ENCODE data around the gene MBOAT7.
A peak's percentile ranks its signal among the peaks of the same experiment; 100 is the strongest.

MBOAT7 gene

DNA sequence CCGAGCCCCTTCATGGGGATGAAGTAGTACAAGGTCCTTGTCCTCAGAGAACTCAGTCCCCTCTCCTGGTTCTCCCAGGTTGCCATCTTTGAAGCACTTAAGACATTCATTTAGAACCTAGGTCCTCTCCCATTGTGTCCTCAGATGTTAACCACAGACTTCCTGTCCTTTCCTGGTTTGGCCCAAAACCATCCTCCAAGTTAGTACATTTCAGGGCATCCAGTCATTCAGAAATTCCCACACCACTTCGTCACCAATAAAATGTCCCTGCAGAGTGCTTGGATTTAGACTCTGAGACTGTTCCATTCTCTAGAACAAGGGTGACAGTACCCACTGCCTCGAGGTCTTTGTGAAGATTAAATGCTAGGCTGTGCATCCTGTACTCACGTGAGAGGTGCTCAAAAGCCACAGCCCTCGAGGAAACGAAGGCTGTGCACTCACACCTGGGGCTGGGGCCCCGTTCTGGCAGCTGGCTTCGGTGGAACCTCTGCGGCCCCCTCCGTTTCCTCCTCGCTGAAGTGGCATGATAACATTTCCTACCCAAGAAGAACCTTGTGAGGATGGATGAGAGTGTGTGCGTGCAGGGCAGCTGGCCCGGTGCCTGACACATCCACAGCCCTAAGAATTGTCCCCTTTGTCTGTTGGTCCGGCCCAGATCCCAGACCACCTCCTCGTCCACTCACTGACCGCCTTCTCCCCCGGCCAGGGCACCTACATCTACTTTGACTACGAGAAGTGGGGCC, 34.6 kb downstream of the MBOAT7 start:
- Histone ChIP-seq H3K27me3 (ENCODE audit: control insufficient read depth, insufficient read depth, low read length) (no peaks in the 10 kb centered on the region), H3K36me3 (ENCODE audit: insufficient read depth, low read length) (peaks cover 71% of the 10 kb centered on the region), H3K4me1 (ENCODE audit: control insufficient read depth, insufficient read depth, low read length) (peaks cover 37% of the 10 kb centered on the region), H3K4me2 (ENCODE audit: low read length) (no peak overlapping the region), H3K9me3 (replicated peaks; ENCODE audit: low read length) (no peaks in the 10 kb centered on the region), H3K4me3 (ENCODE audit: low read length) (no peak overlapping the region), H3K9ac (ENCODE audit: low read depth, low read length) (peak overlapping the region; percentile 37)

DNA sequence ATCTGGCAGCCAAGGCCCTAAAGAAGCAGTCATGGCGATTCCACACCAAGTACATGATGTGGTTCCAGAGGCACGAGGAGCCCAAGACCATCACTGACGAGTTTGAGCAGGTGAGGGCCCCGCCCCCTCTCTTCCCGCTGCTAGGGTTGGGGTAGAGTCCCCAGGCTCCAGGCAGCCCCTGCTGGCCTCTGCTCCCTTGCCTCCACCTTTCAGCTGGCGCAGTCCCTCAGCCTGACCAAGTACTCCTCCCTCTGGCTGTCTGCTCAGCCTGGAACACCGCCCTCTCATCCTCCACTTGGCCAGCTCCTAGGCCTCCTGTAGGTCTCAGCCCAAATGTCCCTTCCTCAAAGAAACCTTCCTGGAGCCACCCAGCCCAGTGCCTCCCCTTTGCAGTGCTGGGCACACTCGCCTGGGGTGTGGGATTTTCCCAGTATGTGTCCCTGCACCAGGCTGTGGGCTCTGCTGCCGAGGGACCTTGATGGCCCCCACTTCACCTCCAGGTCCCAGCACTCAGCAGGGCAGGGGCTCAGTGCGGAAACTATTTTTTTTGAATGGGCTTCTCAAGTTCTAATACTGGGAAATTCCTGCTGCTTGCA, 35.6 kb downstream of the MBOAT7 start:
- H3K36me3 ChIP-seq (ENCODE audit: insufficient read depth, low read length) = peaks cover 81% of the 10 kb centered on the region
- H3K4me1 ChIP-seq (ENCODE audit: control insufficient read depth, insufficient read depth, low read length) = peaks cover 33% of the 10 kb centered on the region
- H3K9ac ChIP-seq (ENCODE audit: low read depth, low read length) = peak overlapping the region; percentile 37
- no peak overlapping the region for H3K4me3 ChIP-seq (ENCODE audit: low read length)
- no peaks in the 10 kb centered on the region for H3K27me3 ChIP-seq (ENCODE audit: control insufficient read depth, insufficient read depth, low read length)
- no peak overlapping the region for H3K4me2 ChIP-seq (ENCODE audit: low read length)
- no peaks in the 10 kb centered on the region for H3K9me3 ChIP-seq (replicated peaks; ENCODE audit: low read length)

GRCh38 chr19:54152878-54153524, 36.4 kb downstream of the MBOAT7 start:
- H3K4me1 ChIP-seq (ENCODE audit: control insufficient read depth, insufficient read depth, low read length) = peaks cover 24% of the 10 kb centered on the region
- peaks cover 78% of the 10 kb centered on the region for H3K36me3 ChIP-seq (ENCODE audit: insufficient read depth, low read length)
- no peak overlapping the region for H3K9ac ChIP-seq (ENCODE audit: low read depth, low read length)
- H3K27me3 ChIP-seq (ENCODE audit: control insufficient read depth, insufficient read depth, low read length) = no peaks in the 10 kb centered on the region
- H3K4me2 ChIP-seq (ENCODE audit: low read length) = no peak overlapping the region
- no peak overlapping the region for H3K4me3 ChIP-seq (ENCODE audit: low read length)
- H3K9me3 ChIP-seq (replicated peaks; ENCODE audit: low read length) = no peaks in the 10 kb centered on the region

- Histone ChIP-seq H3K9ac (ENCODE audit: low read depth, low read length) (no peak overlapping the region), H3K27me3 (ENCODE audit: control insufficient read depth, insufficient read depth, low read length) (no peaks in the 10 kb centered on the region), H3K4me1 (ENCODE audit: control insufficient read depth, insufficient read depth, low read length) (peaks cover 23% of the 10 kb centered on the region), H3K4me2 (ENCODE audit: low read length) (no peak overlapping the region), H3K36me3 (ENCODE audit: insufficient read depth, low read length) (peaks cover 84% of the 10 kb centered on the region), H3K4me3 (ENCODE audit: low read length) (no peak overlapping the region), H3K9me3 (replicated peaks; ENCODE audit: low read length) (no peaks in the 10 kb centered on the region)
These were observed 37.1 kb downstream of the MBOAT7 start for GRCh38 chr19:54152267-54152666.

DNA sequence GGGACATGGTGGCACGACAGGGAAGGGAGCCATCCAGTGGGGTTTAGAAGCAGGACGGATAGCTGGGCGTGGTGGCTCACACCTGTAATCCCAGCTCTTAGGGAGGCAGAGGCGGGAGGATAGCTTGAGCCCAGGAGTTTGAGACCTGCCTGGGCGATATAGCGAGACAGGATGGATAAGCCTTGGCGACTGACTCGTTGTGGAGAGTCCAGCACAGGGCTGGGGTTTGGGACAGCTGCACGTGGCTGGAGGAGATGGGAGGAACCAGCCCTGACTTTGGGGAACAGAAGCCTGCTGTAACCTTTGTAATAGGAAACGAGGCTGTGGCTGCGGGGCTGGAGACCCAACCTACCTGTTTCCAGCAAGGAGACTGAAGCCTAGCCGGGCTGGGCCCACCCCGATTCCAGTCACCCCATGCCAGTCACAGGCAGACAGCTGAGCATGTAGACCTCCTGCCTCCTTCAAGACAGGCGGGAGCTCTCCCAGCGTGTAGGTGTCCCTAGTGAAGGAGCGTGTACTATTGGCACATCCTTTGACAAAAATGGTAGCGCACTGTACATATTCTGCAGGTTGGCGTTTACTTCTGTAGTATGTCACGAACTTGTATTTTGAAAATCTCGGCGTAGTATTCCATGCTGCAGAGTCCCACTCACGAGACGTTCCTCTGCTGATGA, 37.9 kb downstream of the MBOAT7 start:
- peaks cover 85% of the 10 kb centered on the region for H3K36me3 ChIP-seq (ENCODE audit: insufficient read depth, low read length)
- no peak overlapping the region for H3K9ac ChIP-seq (ENCODE audit: low read depth, low read length)
- H3K9me3 ChIP-seq (replicated peaks; ENCODE audit: low read length) = no peaks in the 10 kb centered on the region
- H3K4me1 ChIP-seq (ENCODE audit: control insufficient read depth, insufficient read depth, low read length) = peaks cover 23% of the 10 kb centered on the region
- H3K4me3 ChIP-seq (ENCODE audit: low read length) = no peak overlapping the region
- H3K27me3 ChIP-seq (ENCODE audit: control insufficient read depth, insufficient read depth, low read length) = no peaks in the 10 kb centered on the region
- no peak overlapping the region for H3K4me2 ChIP-seq (ENCODE audit: low read length)

GRCh38 chr19:54149021-54149812, 40.2 kb downstream of the MBOAT7 start:
- no peak overlapping the region for H3K4me2 ChIP-seq (ENCODE audit: low read length)
- H3K4me1 ChIP-seq (ENCODE audit: control insufficient read depth, insufficient read depth, low read length) = peaks cover 13% of the 10 kb centered on the region
- H3K36me3 ChIP-seq (ENCODE audit: insufficient read depth, low read length) = peaks cover 90% of the 10 kb centered on the region
- H3K27me3 ChIP-seq (ENCODE audit: control insufficient read depth, insufficient read depth, low read length) = no peaks in the 10 kb centered on the region
- no peak overlapping the region for H3K9ac ChIP-seq (ENCODE audit: low read depth, low read length)
- no peak overlapping the region for H3K4me3 ChIP-seq (ENCODE audit: low read length)
- H3K9me3 ChIP-seq (replicated peaks; ENCODE audit: low read length) = no peaks in the 10 kb centered on the region

- H3K9me3 ChIP-seq (replicated peaks; ENCODE audit: low read length) = no peaks in the 10 kb centered on the region
- H3K4me2 ChIP-seq (ENCODE audit: low read length) = no peak overlapping the region
- no peak overlapping the region for H3K9ac ChIP-seq (ENCODE audit: low read depth, low read length)
- H3K4me3 ChIP-seq (ENCODE audit: low read length) = no peak overlapping the region
- peaks cover 3% of the 10 kb centered on the region for H3K4me1 ChIP-seq (ENCODE audit: control insufficient read depth, insufficient read depth, low read length)
- no peaks in the 10 kb centered on the region for H3K27me3 ChIP-seq (ENCODE audit: control insufficient read depth, insufficient read depth, low read length)
- H3K36me3 ChIP-seq (ENCODE audit: insufficient read depth, low read length) = peaks cover 90% of the 10 kb centered on the region
These were observed 41.2 kb downstream of the MBOAT7 start for GRCh38 chr19:54148158-54148557.

- Histone ChIP-seq H3K4me2 (ENCODE audit: low read length) (no peak overlapping the region), H3K27me3 (ENCODE audit: control insufficient read depth, insufficient read depth, low read length) (no peaks in the 10 kb centered on the region), H3K4me1 (ENCODE audit: control insufficient read depth, insufficient read depth, low read length) (no peaks in the 10 kb centered on the region), H3K9me3 (replicated peaks; ENCODE audit: low read length) (no peaks in the 10 kb centered on the region), H3K9ac (ENCODE audit: low read depth, low read length) (no peak overlapping the region), H3K36me3 (ENCODE audit: insufficient read depth, low read length) (peaks cover 90% of the 10 kb centered on the region), H3K4me3 (ENCODE audit: low read length) (no peak overlapping the region)
These were observed 41.7 kb downstream of the MBOAT7 start for GRCh38 chr19:54147676-54148075.

GRCh38 chr19:54145541-54146158, 43.7 kb downstream of the MBOAT7 start:
- Histone ChIP-seq H3K4me2 (ENCODE audit: low read length) (no peak overlapping the region), H3K4me3 (ENCODE audit: low read length) (no peak overlapping the region), H3K9me3 (replicated peaks; ENCODE audit: low read length) (no peaks in the 10 kb centered on the region), H3K27me3 (ENCODE audit: control insufficient read depth, insufficient read depth, low read length) (no peaks in the 10 kb centered on the region), H3K36me3 (ENCODE audit: insufficient read depth, low read length) (peaks cover 75% of the 10 kb centered on the region), H3K4me1 (ENCODE audit: control insufficient read depth, insufficient read depth, low read length) (no peaks in the 10 kb centered on the region), H3K9ac (ENCODE audit: low read depth, low read length) (no peak overlapping the region)

DNA sequence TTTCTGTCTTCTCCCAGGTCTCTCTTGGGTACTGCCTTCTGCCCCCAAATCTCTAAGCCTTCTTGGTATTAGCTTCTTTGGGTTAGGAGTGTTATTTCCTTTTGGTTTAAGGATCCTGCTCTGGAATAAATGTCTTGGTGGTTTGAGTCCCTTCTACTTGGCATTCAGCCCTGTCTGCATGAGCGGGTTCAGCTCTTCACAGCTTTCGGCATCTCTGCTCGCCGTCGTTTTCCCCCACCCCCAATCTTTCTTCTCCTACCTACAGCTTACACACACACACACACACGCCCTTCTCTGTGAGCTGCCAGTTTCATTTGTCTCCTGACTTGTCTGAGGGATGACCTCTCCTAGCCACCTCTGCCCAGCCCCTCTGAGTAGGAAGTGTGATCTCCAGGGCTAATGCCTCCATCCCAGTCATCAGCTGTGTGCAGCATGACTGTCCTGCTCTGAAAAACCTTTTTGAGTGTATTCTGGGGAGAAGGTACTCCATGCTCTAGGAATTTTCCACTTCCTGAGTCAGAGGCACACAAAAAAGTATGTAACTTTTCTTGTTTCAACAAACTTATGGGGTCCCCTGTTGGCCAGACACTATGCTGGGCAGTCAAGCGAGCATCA, 47.1 kb downstream of the MBOAT7 start:
- H3K9me3 ChIP-seq (replicated peaks; ENCODE audit: low read length) = no peaks in the 10 kb centered on the region
- no peak overlapping the region for H3K4me2 ChIP-seq (ENCODE audit: low read length)
- no peaks in the 10 kb centered on the region for H3K27me3 ChIP-seq (ENCODE audit: control insufficient read depth, insufficient read depth, low read length)
- no peak overlapping the region for H3K9ac ChIP-seq (ENCODE audit: low read depth, low read length)
- no peak overlapping the region for H3K4me3 ChIP-seq (ENCODE audit: low read length)
- H3K4me1 ChIP-seq (ENCODE audit: control insufficient read depth, insufficient read depth, low read length) = peaks cover 8% of the 10 kb centered on the region
- peaks cover 53% of the 10 kb centered on the region for H3K36me3 ChIP-seq (ENCODE audit: insufficient read depth, low read length)

Data from skeletal muscle satellite cell (primary cell).